GM18520 (cell line): ENCODE results near the gene BRD3.
"Not testable (repeated sequence)": the region's sequence is repeated elsewhere in the genome, so short reads cannot be mapped to it uniquely, and the experiment has no call there.

ENCODE experiments used
- ATAC-seq: cut with Tn5 transposase; IDR thresholded peaks from one replicate; pipeline ENCODE4 v1.9.1; 2021; ENCODE audit not compliant: unreplicated experiment

BRD3 gene

DNA sequence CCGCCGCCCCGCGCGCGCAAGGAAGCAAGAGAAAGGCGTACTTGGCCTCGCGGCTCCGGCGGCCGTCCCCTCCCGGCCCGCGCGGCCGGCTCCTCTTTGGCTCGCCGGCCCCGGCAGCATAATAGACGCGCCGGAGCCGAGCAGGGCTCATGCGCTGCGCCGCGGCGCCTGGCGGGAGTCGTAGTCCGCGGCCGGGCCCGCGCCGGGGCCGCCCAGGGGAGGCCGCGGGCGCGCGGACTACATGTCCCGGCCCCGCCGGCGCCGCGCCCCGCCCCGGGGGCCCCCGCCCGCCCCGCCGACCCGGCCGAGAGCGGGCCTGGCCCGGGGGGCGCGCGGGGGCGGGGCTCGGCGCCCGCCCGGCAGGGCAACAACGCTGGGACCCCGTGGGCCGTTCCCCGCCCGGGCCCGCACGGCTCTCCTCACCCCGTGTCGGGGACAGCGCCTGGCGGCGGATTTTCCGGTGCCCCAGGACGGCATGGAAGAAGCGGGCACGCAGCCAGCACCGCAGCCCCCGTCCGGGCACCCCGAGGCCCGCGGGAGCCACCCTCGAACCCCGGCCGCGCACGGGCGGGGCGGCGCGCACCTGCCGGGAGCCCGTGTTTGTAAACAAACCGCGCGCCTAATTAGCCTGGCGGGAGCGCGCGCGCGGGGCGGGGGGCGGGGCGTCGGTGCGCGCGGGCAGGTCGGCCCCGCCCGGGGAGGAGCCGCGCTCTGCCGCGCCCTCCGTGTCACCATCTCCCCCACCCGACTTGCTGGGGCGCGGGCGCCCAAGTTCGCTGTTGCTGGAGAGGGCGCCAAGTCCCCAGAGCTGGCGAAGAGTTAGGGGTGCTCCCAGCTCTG lies at the start of gene BRD3:
TSS of gene BRD3 (minus strand) at position 123 of the 840 bp plus-strand sequence. CDS start 14,549 bp downstream, outside the sequence.
- ATAC-seq: peak; percentile 71

DNA sequence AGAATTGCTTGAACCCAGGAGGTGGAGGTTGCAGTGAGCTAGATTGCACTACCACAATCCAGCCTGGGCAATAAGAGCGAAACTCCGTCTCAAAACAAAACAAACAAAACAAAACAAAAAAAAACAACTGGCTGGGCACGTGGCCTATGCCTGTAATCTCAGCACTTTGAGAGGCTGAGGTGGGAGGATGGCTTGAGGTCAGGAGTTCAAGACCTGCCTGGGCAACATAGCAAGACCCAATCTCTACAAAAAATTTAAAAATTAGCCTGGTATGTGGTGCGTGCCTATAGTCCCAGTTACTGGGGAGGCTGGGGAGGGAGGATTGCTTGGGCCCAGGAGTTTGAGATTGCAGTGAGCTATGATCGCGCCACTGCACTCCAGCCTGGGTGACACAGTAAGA lies 44.7 kb upstream of the BRD3 start:
- no peak for ATAC-seq

DNA sequence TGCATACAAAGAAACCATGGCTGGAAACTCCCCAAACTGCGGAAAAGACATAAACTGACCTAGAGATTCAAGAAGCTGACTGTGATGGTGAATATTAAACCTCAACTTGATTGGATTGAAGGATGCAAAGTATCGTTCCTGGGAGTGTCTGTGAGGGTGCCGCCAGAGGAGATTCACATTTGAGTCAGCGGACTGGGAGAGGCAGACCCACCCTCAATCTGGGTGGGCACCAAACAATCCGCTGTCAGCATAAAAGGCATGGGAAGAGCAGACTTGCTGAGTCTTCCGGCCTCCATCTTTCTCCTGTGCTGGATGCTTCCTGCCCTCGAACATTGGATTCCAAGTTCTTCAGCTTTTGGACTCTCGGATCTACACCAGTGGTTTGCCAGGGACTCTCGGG lies 43.2 kb upstream of the BRD3 start:
- ATAC-seq: no peak

DNA sequence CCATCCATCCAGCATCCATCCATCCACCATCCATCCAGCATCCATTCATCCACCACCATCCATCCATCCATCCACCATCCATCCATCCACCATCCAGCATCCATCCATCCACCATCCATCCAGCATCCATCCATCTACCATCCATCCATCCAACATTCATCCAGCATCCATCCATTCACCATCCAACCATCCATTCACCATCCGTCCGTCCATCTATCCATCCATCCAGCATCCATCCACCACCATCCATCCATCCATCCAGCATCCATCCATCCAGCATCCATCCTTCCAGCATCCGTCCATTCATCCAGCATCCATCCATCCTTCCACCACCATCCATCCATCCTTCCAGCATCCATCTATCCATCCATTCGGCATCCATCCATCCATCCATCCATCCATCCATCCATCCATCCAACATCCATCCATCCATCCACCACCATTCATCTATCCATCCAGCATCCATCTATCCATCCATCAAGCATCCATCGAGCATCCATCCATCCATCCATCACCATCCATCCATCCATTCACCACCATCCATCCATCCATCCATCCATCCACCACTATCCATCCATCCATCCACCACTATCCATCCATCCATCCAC lies 35.7 kb upstream of the BRD3 start:
- no peak for ATAC-seq

DNA sequence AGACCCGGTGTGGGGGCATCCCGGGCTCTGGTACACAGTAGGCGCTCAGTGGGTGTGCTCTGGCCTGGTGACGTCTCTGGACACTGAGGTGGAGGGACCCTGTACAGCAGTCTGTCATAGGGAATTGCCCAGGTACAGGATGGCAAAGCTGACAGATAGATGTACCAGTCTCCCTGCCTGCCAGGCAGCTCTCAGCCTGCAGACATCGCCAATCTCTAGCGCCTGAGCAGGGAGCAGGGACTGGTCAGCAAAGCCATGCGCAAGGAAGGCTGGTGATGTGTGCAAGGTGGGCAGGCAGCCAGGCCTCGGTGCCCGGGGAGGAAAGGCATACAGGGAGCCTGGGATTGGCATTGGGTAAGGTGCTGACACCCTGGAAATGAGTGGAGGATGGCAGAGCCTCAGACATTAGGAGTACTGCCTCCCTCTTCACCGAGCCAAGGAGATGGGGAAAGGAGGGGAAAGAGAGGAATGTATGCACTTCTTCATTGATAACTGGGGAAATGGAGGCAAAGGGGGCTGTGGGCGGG lies 33.9 kb upstream of the BRD3 start:
- ATAC-seq: no peak

DNA sequence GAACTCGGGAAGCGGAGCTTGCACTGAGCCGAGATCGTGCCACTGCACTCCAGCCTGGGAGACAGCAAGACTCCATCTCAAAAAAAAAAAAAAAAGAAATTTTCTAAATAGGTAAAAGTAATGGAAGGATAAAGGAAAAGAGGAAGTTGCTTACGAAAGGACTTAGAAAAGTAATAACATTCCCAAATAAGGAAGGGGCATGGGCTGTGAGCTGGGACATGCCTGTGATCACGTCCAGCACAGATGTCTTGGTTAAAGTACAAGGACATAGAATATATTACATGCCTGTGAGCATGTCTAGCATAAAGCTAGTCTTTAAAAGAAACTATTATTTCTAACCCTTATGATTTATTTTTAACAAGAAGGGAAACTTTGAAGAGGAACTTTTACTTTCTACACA lies 33.3 kb upstream of the BRD3 start:
- ATAC-seq: not testable (repeated sequence)

DNA sequence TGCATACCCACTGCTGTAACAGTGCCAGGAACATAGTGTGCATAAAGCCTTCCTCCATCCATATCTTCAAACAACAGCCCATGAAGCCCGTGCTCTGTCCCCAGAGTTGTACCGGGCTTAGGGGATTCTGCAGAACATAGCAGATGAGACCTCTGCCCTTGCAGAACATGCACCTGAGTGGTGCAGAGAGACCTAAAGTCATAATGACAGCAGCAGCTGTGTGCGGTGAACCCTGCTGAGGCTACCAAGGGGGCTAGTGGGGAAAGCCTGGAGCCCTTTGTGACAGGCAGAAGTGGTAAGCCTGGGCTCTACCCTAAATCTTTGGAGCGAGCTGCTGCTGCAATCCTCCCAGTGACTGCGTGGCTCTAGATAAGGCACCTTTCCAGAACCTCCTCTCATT lies 32.2 kb upstream of the BRD3 start:
- no peak for ATAC-seq

DNA sequence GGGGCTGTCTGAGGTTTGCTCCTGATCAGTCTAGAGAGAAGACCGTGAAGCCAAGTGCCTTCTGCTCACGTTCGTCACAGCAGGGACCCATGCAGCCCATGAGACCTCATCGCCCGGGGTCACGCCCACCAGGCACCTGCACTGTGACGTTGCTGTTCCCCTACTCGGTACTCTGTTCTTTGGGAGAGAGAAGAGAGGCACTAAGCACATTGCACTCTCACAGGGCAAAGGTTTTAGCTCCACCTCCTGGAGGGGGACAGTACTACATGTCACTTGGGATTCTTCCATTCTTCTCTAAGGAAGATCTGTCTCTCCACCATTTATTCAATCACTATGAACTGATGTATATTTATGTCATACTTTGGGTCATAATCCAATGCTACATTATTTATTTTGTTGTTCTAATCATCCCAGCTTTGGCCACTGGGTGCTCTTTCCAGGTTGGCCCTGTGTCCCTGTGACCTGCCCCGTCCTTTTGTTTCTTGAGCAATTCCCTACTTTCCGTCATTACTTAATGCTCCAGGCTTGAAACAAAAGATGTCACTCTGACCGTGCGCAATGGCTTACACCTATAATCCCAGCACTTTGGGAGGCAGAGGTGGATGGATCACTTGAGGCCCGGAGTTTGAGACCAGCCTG lies 31.4 kb upstream of the BRD3 start:
- no peak for ATAC-seq

DNA sequence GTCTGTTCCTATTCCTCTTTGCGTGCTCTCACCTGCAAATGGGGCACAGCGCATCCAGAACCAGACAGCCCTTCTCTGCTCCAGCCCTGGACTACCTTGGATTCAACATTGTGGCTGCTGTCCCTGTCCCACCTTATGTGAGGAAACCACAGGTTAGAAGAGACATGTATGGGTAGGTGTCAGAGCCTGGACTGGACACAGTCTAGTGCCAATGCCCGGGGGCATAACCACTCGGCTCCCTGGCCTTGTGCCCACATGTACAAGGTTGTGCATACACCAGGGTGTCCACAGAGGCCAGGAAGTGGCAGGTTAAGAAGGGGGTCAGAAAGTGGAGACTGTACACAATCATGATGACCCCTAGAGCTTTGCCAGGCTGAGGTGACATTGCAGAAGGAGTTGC lies 22.1 kb upstream of the BRD3 start:
- ATAC-seq: no peak

DNA sequence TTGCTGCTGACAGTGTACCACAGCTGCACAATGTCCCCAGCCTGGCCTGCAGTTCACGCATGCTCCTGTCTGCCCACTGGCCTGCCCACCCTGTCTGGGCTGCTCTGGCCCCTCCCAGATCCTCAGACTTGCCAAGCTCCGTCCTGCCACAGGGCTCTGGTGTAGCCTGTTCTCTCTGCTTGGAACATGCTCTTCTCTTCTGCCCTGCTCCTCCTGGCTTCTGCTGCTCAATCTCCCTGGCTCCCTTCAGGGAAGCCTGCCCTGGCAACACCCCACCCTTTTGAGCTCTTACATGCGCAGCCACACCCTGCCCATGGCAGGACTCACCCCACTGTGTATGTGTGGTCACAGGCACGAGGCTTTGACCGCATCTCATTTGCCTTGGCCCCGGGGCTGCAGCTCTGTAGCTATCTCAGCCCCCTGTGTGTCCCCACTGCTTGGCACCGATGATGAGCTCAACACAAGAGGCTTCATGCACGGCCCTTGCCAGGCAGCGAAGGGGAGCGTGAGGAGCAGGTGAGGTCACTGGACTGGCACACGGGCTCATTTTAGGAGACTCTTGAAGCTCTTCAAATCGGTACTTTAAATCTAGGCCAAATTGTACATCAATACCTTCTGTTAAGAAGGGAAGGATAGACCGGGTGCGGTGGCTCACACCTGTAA lies 20.4 kb upstream of the BRD3 start:
- no peak for ATAC-seq

DNA sequence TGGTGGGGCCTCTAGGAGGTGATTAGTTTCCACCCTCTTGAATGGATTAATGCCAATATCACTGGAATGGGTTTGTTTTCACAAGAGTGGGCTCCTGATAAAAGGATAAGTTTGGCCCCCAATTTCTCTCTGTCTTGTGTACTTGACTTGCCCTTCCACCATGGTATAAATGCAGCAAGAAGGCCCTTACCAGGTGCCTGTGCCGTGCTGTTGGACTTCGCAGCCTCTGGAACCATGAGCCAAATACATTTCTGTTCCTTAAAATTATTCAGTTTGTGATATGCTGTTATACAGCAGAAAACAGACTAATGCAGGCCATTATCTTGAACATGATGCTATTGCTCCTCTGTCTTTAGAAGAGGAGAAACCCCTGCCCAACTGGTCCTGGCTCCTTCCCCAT lies 17.8 kb upstream of the BRD3 start:
- no peak for ATAC-seq

DNA sequence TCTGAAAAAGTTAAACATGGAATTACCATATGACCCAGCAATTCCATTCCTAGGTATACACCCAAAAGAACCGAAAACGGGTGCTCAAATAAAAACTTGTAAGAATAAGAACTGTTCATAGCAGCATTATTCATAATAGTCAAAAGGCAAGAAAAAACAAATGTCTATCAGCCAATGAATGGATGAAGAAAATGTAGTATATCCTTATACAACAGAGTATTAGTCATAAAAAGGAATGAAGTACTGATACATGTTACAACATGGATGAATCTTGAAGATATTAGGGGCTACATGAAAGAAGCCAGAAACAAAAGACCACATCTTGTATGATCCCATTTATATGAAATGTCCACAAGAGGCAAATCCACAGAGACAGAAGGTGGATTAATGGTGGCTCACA lies 15.6 kb upstream of the BRD3 start:
- ATAC-seq: no peak

DNA sequence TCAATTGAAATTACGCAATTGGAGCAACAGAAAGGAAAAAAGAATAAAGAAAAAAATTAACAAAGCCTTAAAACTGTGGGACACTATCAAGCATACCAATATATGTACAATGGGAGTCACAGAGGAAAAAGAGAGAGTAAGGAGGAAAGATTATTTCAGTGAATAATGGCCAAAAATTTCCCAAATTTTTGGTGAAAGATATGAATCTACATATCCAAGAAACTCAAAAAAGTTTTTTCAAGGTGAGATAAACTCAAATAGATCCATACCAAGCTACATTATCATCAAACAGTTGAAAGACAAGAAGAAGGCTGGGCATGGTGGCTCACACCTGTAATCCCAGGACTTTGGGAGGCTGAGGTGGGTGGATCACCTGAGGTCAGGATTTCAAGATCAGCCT lies 8.8 kb upstream of the BRD3 start:
- ATAC-seq: no peak

DNA sequence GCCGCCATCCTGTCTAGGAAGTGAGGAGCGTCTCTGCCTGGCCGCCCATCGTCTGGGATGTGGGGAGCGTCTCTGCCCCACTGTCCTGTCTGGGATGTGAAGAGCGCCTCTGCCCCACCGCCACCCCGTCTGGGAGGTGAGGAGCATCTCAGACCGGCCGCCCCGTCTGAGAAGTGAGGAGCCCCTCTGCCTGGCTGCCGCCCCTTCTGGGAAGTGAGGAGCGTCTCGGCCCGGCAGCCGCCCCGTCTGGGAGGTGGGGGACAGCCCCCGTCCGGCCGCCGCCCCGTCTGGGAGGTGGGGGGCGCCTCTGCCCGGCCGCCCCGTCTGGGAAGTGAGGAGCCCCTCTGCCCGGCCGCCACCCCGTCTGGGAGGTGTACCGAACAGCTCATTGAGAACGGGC lies 7.9 kb upstream of the BRD3 start:
- not testable (repeated sequence) for ATAC-seq

DNA sequence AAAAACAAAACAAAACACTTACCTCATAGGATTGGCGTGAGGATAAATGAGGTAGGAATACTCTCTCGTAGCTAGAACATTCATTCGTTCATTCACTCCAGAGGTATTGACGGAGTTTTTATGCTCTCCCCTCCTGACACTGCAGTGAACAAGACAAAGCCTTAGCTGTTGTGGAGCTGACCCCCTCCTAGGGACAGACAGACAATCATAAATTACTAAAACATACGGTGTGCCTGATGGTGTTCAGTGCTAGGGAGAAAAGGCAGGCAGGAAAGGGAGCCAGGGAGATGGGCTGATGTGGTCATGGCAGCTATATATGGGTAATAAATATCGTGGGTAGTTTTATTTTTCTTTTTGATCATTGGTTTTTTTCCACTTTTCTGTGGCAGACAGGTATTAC lies 5.7 kb upstream of the BRD3 start:
- ATAC-seq: no peak

DNA sequence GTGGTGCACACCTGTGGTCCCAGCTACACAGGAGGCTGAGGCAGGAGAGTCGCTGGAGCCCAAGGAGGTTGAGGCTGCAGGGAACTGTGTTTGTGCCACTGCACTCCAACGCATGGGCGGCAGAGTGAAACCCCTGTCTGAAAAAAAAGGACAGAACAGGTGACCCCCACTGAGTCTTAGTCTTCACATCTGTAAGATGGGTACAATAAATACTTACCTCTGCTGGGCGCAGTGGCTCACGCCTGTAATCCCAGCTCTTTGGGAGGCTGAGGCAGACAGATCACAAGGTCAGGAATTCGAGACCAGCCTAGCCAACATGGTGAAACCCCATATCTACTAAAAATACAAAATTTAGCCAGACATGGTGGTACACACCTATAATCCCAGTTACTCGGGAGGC lies 4.9 kb upstream of the BRD3 start:
- ATAC-seq: not testable (repeated sequence)

DNA sequence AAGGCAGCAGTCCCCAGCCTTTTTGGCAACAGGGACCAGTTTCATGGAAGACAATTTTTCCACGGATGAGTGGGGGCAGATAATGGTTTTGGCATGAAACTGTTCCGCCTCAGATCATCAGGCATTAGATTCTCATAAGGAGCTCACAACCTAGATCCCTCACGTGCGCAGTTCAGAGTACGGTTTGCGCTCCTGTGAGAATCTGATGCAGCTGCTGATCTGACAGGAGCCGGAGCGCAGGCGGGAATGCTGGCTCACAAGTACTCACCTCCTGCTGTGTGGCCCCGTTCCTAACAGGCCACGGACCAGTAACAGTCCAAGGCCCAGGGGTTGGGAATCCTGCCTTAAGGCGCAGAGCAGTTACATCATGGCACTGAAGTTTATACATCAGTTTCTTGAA lies 3.3 kb upstream of the BRD3 start:
- no peak for ATAC-seq

DNA sequence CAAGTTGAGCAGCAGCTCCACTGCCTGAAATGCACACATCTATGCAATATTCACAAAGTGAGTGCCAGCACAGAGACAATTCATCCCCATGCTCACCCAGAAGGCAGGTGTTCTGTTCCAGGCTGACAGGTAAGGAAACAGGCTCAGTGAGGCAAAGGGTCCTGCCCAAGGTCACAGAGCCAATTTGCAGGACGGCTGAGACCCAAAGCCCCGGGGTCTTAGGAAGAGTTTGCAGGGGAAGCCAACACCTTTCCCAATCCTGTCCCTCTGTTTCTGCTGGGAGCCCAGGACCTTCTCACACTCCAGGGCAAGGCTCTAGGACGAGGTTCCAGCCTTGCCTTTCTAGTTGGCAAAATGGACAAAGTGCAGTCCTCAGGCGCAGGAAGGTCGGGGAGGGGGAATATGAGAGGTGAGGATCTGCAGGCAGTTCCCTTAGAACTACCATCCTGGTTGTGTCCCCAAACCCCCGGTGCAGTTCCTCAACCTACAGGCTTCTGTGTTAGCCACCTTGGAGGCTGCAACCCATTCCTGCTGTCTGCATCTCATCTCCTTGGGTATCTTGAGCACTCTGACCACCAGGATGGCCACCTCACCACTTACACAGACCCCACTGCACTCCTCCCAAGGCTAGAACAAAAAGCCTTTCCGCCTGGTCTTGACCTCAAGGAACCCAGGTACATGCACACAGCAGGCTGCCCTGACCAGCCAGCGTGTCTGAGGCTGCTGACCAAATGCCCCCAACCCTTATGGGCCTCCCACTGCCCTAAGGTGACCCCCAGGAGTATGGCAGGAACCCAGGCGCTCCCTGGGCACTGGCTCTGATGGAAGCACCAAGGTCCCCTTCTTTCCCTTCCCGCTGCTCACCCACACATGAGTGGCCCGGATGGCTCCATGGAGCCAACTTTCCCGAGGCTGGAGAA lies 1.9 kb upstream of the BRD3 start:
- no peak for ATAC-seq

DNA sequence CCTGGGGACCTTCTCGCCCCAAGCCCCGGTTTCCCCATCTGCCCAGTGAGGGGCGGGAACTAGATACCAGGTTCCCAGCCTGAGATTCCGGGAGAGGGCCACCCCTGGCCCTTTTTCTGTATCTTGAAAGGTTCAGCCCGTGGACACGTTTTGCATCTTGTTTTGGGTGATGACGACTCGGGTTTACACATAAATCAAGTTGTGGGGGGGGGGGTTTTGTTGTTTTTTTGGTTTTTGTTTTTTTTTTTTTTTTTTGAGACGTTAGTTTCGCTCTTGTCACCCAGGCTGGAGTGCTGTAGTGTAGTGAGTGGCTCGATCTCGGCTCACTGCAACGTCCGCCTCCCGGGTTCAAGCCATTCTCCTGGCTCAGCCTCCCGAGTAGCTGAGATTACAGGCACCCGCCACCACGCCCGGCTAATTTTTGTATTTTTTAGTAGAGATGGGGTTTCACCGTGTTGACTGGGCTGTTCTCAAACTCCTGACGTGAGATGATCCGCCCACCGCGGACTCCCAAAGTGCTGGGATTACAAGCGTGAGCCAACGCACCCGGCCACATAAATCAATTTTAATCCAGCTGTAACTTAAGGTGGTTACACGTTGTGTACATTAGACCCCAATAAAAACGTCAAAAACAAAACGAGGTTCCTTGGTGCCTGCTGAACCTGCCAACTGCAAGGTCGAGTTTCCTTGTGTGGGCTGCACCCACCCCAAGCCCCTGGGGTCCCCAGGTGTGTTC lies 1.1 kb upstream of the BRD3 start:
- ATAC-seq: no peak
